VCaP (cell line): ENCODE data around the gene POLR1B.
"Not testable (repeated sequence)": the region's sequence is repeated elsewhere in the genome, so short reads cannot be mapped to it uniquely, and the experiment has no call there.

Experiments
- H3K27ac ChIP-seq: fragments of 450-650 bp; 2 replicates; pipeline ENCODE4 v1.5.1; 2017
- CTCF ChIP-seq: fragments of 450-650 bp; conservative IDR thresholded peaks from 2 replicates; pipeline ENCODE4 v1.5.1; 2017; ENCODE audit warnings: mild to moderate bottlenecking, moderate library complexity

The POLR1B gene

GRCh38 chr2:112530728-112531127 is 11.5 kb upstream of the POLR1B start:
- no peak for TF ChIP-seq CTCF
- peak overlapping the region; percentile 63; the same call in 1 of the 2 replicates for H3K27ac ChIP-seq

DNA sequence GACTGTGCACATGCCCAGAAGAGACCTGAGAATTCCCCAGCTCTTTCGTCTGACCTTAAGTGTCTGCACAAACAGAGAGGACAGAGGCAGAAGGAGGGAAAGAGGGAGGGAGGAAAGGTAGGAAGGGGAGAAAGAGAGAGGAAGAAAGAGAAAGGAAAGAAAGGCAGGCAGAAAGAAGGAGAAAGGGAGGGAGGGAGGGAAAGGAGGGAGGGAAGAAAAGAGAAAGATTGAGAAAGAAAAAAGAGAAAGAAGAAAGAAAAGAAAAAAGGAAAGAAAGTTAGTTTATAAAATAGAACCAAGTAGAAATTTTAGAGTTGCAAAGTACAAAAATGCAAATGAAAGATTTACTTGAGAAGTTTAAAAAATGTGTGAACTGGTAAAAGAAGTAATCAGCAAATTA is 7.4 kb upstream of the POLR1B start:
- no peak for TF ChIP-seq CTCF
- no peak overlapping the region for H3K27ac ChIP-seq

DNA sequence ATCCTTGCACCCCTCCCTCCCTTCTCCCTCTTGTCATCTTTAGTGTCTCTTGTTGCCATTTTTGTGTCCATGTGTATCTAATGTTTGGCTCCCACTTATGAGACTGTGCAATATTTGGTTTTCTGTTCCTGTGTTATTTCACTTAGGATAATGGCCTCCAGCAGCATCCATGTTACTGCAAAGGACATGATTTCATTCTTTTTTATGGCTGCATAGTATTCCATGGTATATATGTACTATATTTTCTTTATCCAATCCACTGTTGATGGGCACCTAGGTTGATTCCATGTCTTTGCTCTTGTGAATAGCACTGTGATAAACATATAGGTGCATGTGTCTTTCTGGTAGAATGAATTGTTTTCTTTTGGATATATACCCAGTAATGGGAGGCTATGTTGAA is 5.6 kb upstream of the POLR1B start:
- not testable (repeated sequence) for H3K27ac ChIP-seq

GRCh38 chr2:112539306-112539705 is 3.0 kb upstream of the POLR1B start:
- no peak for TF ChIP-seq CTCF
- H3K27ac ChIP-seq = no peak overlapping the region

- H3K27ac ChIP-seq = peak overlapping the region; percentile 93
- TF ChIP-seq CTCF = no peak
Measured at GRCh38 chr2:112540906-112541305, 1.4 kb upstream of the POLR1B start.

GRCh38 chr2:112541315-112542122 is 746 bp upstream of the POLR1B start:
- H3K27ac ChIP-seq = peak overlapping the region; percentile 93
- TF ChIP-seq CTCF = no peak

- no peak for TF ChIP-seq CTCF
- H3K27ac ChIP-seq = peak overlapping the region; percentile 93
Measured at GRCh38 chr2:112542984-112543661, 858 bp downstream of the POLR1B start.

- no peak overlapping the region for H3K27ac ChIP-seq
- no peak for TF ChIP-seq CTCF
Measured at GRCh38 chr2:112547333-112547732, 5.1 kb downstream of the POLR1B start.
